Fibroblast of mammary gland (primary cell): ENCODE results near the gene MAP3K21.

Source experiments
- DNase-seq: peaks from one replicate; pipeline ENCODE4 v3.0.0-alpha.2; 2010; ENCODE audit warnings: low read depth
- H3K4me3 ChIP-seq: 2 replicates; pipeline ENCODE4 v1.5.1; 2011; ENCODE audit warnings: low read depth, mild to moderate bottlenecking, low read length, moderate library complexity; ENCODE audit not compliant: control insufficient read depth
- CTCF ChIP-seq: conservative IDR thresholded peaks from 2 replicates; pipeline ENCODE4 v1.5.1; 2011; ENCODE audit warnings: low read depth, low read length, inconsistent platforms; ENCODE audit not compliant: control insufficient read depth, insufficient read depth

Gene MAP3K21

GRCh38 chr1:233300326-233300725, 27.2 kb upstream of the MAP3K21 start:
- DNase-seq, result peak; percentile 10
- H3K4me3 ChIP-seq, result no peak overlapping the region
- TF ChIP-seq CTCF, result no peak

GRCh38 chr1:233304489-233305102, 22.9 kb upstream of the MAP3K21 start:
- no peak overlapping the region for H3K4me3 ChIP-seq
- peak; percentile 35 for DNase-seq
- TF ChIP-seq CTCF, result peak; percentile 87

- no peak for DNase-seq
- no peak overlapping the region for H3K4me3 ChIP-seq
- no peak for TF ChIP-seq CTCF
Observed at GRCh38 chr1:233313434-233314155, 13.9 kb upstream of the MAP3K21 start.

GRCh38 chr1:233315718-233316301, 11.7 kb upstream of the MAP3K21 start:
- no peak for TF ChIP-seq CTCF
- no peak overlapping the region for H3K4me3 ChIP-seq
- DNase-seq, result no peak

GRCh38 chr1:233316473-233316872, 11.1 kb upstream of the MAP3K21 start:
- DNase-seq, result no peak
- no peak for TF ChIP-seq CTCF
- H3K4me3 ChIP-seq, result no peak overlapping the region

- DNase-seq, result no peak
- H3K4me3 ChIP-seq, result no peak overlapping the region
- no peak for TF ChIP-seq CTCF
Observed at GRCh38 chr1:233319272-233319671, 8.3 kb upstream of the MAP3K21 start.
